Cerebellar nuclear complex (tissue), 1 donor: Measurements from ENCODE around the gene MICU1.
"Not testable (repeated sequence)": the region's sequence is repeated elsewhere in the genome, so short reads cannot be mapped to it uniquely, and the experiment has no call there.

ENCODE experiments used
- DNase-seq, 2 experiments: peaks; one replicate each; lab custom pipeline; 2025; lab: John Stamatoyannopoulos, UW

Gene MICU1, protein sequence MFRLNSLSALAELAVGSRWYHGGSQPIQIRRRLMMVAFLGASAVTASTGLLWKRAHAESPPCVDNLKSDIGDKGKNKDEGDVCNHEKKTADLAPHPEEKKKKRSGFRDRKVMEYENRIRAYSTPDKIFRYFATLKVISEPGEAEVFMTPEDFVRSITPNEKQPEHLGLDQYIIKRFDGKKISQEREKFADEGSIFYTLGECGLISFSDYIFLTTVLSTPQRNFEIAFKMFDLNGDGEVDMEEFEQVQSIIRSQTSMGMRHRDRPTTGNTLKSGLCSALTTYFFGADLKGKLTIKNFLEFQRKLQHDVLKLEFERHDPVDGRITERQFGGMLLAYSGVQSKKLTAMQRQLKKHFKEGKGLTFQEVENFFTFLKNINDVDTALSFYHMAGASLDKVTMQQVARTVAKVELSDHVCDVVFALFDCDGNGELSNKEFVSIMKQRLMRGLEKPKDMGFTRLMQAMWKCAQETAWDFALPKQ

GRCh38 chr10:72625608-72626443, at the start of gene MICU1:
TSS of gene MICU1 (minus strand) at chr10:72626079. CDS start at chr10:72566793, 59,286 bp downstream.
- DNase-seq: peak; percentile 65 to 90

DNA sequence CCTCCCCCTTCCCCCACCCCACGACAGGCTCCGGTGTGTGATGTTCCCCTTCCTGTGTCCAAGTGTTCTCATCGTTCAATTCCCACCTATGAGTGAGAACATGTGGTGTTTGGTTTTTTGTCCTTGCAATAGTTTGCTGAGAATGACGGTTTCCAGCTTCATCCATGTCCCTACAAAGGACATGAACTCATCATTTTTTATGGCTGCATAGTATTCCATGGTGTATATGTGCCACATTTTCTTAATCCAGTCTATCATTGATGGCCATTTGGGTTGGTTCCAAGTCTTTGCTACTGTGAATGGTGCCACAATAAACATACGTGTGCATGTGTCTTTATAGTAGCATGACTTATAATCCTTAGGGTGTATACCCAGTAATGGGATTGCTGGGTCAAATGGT, 48.3 kb upstream of the MICU1 start:
- not testable (repeated sequence) for DNase-seq

DNA sequence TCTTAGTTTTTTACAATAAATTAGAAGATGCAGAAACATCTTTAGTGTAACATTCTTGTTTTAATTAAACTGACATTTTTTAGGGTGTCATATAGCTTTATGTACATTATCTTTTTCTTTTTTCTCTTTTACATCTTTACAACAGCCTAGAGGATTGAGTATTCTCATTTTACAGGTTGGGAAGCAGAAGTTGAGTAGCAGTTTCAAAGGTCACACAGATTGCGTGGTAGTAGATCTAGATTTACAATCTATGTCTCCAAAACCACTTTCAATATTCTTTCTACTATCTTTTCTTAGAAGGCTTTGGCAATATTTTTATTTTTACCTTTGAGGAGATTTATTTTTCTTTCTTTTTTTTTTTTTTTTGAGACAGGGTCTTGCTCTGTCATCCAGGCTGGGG, 47.4 kb upstream of the MICU1 start:
- DNase-seq: no peak

DNA sequence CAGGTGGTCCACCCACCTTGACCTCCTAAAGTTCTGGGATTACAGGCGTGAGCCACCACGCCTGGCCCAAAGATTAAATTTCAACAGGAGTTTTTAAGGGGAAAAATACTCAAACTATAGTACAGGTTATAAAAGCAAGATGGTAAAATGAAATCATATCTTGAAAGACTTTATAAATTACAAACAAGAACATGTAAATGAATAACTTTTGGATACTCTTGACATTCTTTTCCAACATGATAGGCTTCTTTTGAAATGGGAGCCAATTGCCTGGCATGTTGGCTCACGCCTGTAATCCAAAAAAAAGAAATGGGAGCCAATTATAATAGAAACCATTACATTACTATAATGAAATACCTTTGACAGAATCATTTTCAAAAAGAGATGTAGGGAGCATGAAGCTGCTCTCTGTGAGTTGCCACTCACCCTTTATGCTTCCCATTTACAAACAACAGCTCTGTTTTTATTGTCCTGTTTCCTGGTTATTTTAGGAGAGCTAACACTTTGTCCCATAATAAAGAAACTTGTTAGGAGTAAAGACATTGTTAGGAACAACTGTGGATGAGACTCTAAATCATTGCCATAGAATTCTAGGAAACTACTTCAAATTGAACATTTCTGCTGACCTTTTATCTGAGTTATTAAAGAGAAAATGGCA, 41.5 kb upstream of the MICU1 start:
- DNase-seq: no peak

DNA sequence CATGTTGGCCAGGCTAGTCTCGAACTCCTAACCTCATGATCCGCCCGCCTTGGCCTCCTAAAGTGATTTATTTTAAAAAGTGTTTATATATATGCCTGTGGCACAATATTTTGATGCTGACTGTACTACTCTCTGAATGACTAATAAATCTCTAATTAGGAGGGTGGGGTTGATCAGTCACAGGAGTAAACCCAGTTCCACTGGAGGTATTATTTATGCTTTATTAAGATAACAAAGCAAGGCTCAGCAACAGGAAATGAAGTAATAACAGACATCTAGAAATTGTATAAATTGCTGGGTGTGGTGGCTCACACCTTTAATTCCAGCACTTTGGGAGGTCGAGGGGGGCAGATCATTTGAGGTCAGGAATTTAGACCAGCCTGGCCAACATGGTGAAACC, 40.0 kb upstream of the MICU1 start:
- DNase-seq: no peak

- DNase-seq: no peak
Observed at GRCh38 chr10:72663971-72664370, 38.1 kb upstream of the MICU1 start.

DNA sequence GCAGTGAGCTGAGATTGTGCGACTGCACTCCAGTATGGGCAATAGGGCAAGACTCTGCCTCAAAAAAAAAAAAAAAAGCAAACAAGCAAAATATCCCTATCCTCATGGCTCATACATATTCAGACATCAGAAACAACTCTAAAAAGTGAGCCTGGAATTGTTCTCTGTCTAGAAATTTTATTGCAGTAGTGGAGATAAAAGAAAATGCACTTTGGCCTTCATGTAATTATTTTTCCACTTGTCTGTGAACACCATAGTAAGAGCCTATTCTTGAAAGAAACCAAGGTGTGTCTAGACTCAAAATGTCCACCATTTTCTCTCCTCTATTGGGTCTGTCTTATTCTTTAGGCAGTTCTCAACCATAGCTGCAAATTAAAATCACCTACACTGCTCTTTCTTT, 35.6 kb upstream of the MICU1 start:
- DNase-seq: no peak

DNA sequence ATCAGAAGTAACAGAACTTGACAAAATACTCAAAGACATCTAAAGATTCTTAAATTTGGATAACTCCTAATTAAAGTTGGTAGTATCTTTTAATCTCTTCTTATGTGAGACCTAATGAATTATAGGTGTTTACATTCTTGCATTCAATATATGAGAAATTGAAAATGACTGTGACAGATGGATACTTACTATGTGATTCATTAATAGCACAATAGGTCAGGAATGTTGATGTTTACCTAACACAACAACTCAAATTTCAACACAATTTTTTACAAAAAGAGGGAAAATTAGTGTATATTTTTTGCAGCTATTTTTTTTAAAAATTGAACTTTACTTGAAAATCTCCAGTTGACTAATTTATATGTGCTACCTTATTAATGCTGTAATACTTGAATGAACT, 34.3 kb upstream of the MICU1 start:
- DNase-seq: no peak

- no peak for DNase-seq
Observed at GRCh38 chr10:72659694-72660093, 33.8 kb upstream of the MICU1 start.

DNA sequence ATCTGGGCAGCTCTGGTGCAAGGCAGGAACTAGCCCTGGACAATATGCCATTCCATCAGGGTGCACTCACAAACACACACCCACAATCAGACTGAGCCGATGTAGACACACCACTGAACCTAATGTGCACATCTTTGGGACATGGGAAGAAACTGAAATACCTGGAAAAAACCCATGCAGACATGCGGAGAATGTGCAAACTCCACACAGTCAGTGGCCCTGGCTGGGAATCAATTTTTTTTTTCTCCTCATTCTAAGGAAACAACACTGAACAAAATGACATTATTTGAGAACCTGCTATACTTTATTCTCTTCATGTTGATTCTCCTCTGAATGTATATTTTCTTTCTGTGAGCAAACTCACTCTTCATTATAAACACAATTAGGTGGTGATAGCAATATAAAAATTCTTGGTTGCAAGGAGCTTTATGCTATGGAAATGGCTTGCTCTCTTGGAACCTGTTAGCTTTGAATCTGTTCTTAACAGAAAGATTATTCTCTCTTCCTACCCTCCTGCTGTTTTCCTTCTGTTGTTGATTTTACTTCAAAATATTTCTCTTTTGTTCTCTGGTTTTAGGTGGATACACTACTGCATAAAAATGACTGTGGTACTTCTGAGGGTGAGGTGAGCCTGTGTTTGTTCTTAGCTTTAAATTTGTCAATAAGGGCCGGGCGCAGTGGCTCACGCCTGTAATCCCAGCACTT, 33.0 kb upstream of the MICU1 start:
- peak in 1 of 2 experiments; percentile 47 for DNase-seq

GRCh38 chr10:72654720-72655119, 28.8 kb upstream of the MICU1 start:
- DNase-seq: no peak

DNA sequence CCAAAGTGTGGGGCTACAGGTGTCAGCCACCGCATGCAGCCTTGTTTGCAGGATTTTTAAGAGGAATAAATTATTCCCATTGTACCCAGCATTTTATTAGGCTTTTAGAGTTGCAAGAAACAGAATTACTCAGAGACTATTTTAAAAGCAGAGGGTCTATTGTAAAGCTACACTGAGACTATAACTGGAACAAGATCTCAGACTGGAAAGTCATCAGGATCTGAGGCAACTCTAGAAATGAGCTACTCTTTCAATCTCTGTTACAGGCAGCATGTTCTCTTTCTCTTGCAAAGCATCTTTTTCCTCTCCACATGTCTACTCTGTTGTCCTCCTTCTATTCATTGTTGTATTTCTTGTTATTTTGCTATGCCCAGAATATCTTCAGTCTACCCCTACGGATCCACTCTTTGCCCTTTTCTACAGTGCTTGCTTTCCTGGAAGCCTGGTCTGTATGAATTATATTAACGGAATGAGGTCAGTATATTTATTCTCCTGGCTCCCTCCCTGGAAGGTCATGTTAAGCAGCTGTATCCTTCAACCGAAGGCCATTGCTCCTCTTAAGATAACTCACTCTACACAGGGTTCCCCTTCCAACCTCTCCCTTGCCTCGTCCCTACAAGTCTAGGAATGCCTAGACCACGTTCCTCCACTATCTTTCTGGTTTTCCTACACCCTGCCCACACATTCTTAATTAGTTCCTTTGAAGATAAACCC, 27.7 kb upstream of the MICU1 start:
- DNase-seq: no peak

DNA sequence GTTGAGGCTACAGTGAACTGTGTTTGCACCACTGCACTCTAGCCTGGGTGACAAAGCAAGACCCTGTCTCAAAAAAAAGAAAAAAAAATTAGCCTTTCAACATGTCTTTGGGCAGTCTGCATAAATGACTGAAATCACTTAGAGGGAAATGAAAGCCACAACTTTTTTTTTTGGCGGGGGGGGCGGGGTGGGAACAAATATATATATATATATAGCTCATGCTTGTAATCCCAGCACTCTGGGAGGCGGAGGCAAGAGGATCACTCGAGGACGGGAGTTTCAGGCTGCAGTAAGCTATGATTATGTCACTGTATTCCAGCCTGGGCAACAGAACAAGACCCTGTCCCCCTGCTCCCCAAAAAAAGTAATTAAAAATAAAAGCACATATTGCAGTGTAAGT, 23.4 kb upstream of the MICU1 start:
- no peak for DNase-seq

GRCh38 chr10:72648301-72648700, 22.4 kb upstream of the MICU1 start:
- DNase-seq: no peak

GRCh38 chr10:72646971-72647370, 21.1 kb upstream of the MICU1 start:
- not testable (repeated sequence) for DNase-seq

DNA sequence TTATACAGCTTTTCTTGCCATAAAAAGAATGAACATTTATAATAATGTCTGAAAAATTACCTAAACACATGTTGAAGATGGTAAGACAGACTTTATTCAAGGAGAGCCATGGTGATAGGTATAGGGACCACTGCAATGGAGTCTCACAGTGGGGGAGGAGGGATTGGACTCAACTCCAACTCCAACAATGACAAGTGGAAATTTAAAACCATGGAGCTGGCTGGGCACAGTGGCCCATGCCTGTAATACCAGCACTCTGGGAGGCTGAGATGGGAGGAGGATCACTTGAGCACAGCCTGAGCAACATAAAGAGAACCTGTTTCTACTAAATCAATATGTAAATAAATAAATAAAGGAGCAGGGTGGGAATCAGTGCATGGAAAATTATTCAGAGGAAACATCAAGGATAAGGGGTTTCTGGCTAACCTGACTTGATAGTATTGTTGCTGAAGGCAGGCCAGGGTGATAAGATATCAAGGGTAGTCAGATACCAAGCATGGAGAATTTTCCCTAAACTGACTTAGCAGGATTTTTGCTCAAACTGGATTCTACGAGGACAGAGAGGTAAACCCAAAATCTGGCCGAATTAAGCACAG, 19.5 kb upstream of the MICU1 start:
- no peak for DNase-seq

GRCh38 chr10:72642318-72642717, 16.4 kb upstream of the MICU1 start:
- DNase-seq: no peak

DNA sequence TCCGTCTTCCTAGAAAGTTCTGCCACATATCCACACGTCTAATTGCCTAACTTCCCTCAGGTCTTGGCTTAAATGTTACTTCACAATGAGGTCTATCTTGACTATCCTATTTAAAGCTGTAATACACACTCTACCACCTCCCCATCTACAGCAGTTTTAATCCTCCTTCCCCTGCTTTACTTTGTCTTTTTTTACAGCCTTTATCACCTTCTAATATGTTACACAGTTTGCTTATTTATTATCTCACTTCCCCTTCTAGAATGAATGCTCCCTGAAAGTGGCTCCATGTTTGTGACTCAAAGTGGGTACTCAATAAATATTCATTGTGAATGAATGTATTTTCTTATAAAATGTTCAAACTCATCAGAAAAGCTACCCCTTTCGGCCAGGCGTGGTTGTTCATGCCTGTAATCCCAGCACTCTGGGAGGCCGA, 13.6 kb upstream of the MICU1 start:
- DNase-seq: no peak

- no peak for DNase-seq
Observed at GRCh38 chr10:72638586-72639440, 12.9 kb upstream of the MICU1 start.

DNA sequence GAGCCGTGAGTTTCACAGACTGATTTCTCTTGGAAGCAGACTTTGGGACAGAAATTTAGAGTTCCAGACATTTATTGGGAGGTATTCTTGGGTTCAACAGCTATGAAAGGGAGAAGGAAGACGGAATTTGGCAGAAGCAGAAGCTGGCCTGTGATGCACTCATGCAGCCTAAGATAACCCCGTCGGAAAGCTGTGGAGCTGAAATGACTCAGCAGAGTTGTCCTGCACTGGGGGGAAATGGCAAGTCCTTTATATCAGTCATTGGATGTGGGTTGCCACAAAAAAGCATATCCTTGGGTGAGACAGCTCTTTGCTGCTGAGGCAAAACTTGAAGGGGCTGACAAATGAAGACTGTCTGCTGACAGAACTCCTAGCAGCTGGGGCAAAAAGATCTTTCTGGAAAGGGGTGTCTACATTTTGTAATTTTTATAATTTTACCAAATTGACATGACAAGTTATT, 11.5 kb upstream of the MICU1 start:
- DNase-seq: no peak
